GM23338 (cell line): ENCODE measurements around the gene PDE3A.

Source experiments
- EZH2 ChIP-seq: fragments of 200-600 bp; sonication (generic); IDR thresholded peaks from one replicate; pipeline ENCODE4 v1.8.0; 2017; ENCODE audit warnings: antibody characterized with exemption, mild to moderate bottlenecking, low read depth; ENCODE audit not compliant: unreplicated experiment
- NANOG ChIP-seq: IDR thresholded peaks from 2 replicates; pipeline ENCODE4 v1.6.1; 2016; ENCODE audit warnings: antibody characterized with exemption, borderline replicate concordance
- POLR2AphosphoS5 ChIP-seq: IDR thresholded peaks from 2 replicates; pipeline ENCODE4 v1.6.1; 2016; ENCODE audit warnings: antibody characterized with exemption, low read depth
- ZNF114 ChIP-seq: fragments of 250-450 bp; sonication (Bioruptor Pico); IDR thresholded peaks from 2 replicates; pipeline ENCODE4 v1.5.0; 2020; ENCODE audit warnings: mild to moderate bottlenecking, moderate library complexity
- TF ChIP-seq, protein P1 (sequence below), 2 experiments: fragments of 200-600 bp in 1 of 2; sonication (generic) in 1 of 2; conservative IDR thresholded peaks; 2 replicates each; pipeline versions ENCODE4 v1.5.1 to v1.6.1; 2016 to 2017; ENCODE audit warnings: antibody characterized with exemption in 2 of 2, low read depth in 2 of 2, mild to moderate bottlenecking in 2 of 2, moderate library complexity in 1 of 2

DNA sequence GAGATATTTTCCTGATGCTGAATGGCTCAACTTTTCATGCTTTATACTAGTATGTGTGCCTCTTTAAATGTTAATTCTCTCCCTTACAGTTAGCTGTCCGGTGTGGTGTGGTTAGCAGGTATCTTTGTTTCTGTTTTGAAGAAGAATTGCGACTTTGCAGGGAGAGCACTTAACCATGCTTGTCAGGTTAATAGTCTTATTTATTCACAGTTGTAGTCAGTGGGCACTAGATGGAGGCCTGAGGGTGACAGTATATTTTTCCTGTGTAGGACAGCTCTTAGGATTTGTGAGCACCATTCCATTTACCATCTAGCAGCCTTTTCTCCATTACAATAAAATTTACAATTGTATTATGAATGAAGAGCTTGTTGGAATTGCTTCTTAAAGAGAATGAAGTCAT lies 34.9 kb downstream of the PDE3A start:
- TF ChIP-seq EZH2 (no peak), ZNF114 (CRISPR knock-in tag) (no peak), NANOG (peak; percentile 22; the same call in 1 of the 2 replicates), POLR2AphosphoS5 (no peak)
- TF ChIP-seq, protein P1, sequence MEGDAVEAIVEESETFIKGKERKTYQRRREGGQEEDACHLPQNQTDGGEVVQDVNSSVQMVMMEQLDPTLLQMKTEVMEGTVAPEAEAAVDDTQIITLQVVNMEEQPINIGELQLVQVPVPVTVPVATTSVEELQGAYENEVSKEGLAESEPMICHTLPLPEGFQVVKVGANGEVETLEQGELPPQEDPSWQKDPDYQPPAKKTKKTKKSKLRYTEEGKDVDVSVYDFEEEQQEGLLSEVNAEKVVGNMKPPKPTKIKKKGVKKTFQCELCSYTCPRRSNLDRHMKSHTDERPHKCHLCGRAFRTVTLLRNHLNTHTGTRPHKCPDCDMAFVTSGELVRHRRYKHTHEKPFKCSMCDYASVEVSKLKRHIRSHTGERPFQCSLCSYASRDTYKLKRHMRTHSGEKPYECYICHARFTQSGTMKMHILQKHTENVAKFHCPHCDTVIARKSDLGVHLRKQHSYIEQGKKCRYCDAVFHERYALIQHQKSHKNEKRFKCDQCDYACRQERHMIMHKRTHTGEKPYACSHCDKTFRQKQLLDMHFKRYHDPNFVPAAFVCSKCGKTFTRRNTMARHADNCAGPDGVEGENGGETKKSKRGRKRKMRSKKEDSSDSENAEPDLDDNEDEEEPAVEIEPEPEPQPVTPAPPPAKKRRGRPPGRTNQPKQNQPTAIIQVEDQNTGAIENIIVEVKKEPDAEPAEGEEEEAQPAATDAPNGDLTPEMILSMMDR (conservative IDR thresholded peaks at IDR 0.05; ENCODE audit: low read depth in 2 of 2), result no peak
